ENCODE measurements around the gene IRGQ.

- TF ChIP-seq POLR2A (IDR thresholded peaks at IDR 0.05), result no peak
- TF ChIP-seq, protein P1, sequence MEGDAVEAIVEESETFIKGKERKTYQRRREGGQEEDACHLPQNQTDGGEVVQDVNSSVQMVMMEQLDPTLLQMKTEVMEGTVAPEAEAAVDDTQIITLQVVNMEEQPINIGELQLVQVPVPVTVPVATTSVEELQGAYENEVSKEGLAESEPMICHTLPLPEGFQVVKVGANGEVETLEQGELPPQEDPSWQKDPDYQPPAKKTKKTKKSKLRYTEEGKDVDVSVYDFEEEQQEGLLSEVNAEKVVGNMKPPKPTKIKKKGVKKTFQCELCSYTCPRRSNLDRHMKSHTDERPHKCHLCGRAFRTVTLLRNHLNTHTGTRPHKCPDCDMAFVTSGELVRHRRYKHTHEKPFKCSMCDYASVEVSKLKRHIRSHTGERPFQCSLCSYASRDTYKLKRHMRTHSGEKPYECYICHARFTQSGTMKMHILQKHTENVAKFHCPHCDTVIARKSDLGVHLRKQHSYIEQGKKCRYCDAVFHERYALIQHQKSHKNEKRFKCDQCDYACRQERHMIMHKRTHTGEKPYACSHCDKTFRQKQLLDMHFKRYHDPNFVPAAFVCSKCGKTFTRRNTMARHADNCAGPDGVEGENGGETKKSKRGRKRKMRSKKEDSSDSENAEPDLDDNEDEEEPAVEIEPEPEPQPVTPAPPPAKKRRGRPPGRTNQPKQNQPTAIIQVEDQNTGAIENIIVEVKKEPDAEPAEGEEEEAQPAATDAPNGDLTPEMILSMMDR (IDR thresholded peaks at IDR 0.05), result no peak
Measured at GRCh38 chr19:43598445-43599240, 2.7 kb upstream of the IRGQ start.

All from esophagus squamous epithelium (tissue), 4 donors.